HepG2 (cell line): ENCODE results near the gene ARL16. TPM values are rescaled to one million over a fixed set of nuclear protein-coding genes. Genes with fewer than 3 reads are reported as not detected.

Source experiments
- AHR ChIP-seq: IDR thresholded peaks from 2 replicates; pipeline ENCODE4 v1.6.1; 2018; ENCODE audit warnings: missing genetic modification reagents, missing compliant biosample characterization
- BHLHE40 ChIP-seq: IDR thresholded peaks from 2 replicates; pipeline ENCODE4 v1.6.1; 2011; ENCODE audit warnings: low read length, improper control_type of control experiment
- BRF2 ChIP-seq: sonication (generic); formaldehyde crosslinking; IDR thresholded peaks from 2 replicates; pipeline ENCODE4 v1.8.1; 2022; ENCODE audit warnings: mild to moderate bottlenecking, missing genetic modification reagents
- IKZF4 ChIP-seq: sonication (generic); formaldehyde crosslinking; IDR thresholded peaks from 2 replicates; pipeline ENCODE4 v1.5.1; 2020; ENCODE audit warnings: borderline replicate concordance, mild to moderate bottlenecking, low read depth, missing genetic modification reagents; ENCODE audit errors: not compliant biosample characterization
- KLF9 ChIP-seq: IDR thresholded peaks from 2 replicates; pipeline ENCODE4 v1.6.1; 2016; ENCODE audit warnings: low read depth
- NCOA1 ChIP-seq: sonication (generic); formaldehyde crosslinking; IDR thresholded peaks from 2 replicates; pipeline ENCODE4 v1.9.0; 2021; ENCODE audit warnings: missing genetic modification reagents
- POLR2AphosphoS5 ChIP-seq: IDR thresholded peaks from 2 replicates; pipeline ENCODE4 v1.6.1; 2012; ENCODE audit warnings: low read depth, low read length
- SALL1 ChIP-seq: sonication (generic); formaldehyde crosslinking; IDR thresholded peaks from 2 replicates; pipeline ENCODE4 v1.8.0; 2022; ENCODE audit warnings: mild to moderate bottlenecking, missing genetic modification reagents
- SMAD1 ChIP-seq: sonication (generic); formaldehyde crosslinking; IDR thresholded peaks from 2 replicates; pipeline ENCODE4 v1.4.0; 2020; ENCODE audit warnings: missing genetic modification reagents, low read depth, mild to moderate bottlenecking, borderline replicate concordance
- TFDP1 ChIP-seq: IDR thresholded peaks from 2 replicates; pipeline ENCODE4 v1.6.1; 2016; ENCODE audit warnings: missing compliant biosample characterization, missing genetic modification reagents, borderline replicate concordance
- ZBTB34 ChIP-seq: sonication (generic); formaldehyde crosslinking; IDR thresholded peaks from 2 replicates; pipeline ENCODE4 v1.8.0; 2022; ENCODE audit warnings: mild to moderate bottlenecking, missing genetic modification reagents
- ZNF337 ChIP-seq: sonication (generic); formaldehyde crosslinking; IDR thresholded peaks from 2 replicates; pipeline ENCODE4 v1.5.1; 2020; ENCODE audit warnings: missing genetic modification reagents, low read depth, mild to moderate bottlenecking, borderline replicate concordance
- ZNF33A ChIP-seq: sonication (generic); formaldehyde crosslinking; IDR thresholded peaks from 2 replicates; pipeline ENCODE4 v1.5.1; 2020; ENCODE audit warnings: missing genetic modification reagents, mild to moderate bottlenecking, moderate library complexity, borderline replicate concordance
- ZNF430 ChIP-seq: sonication (generic); formaldehyde crosslinking; IDR thresholded peaks from 2 replicates; pipeline ENCODE4 v1.9.0; 2021; ENCODE audit warnings: mild to moderate bottlenecking, missing genetic modification reagents
- ZNF557 ChIP-seq: sonication (generic); formaldehyde crosslinking; IDR thresholded peaks from 2 replicates; pipeline ENCODE4 v1.4.0; 2020; ENCODE audit warnings: missing genetic modification reagents
- ZNF7 ChIP-seq: IDR thresholded peaks from 2 replicates; pipeline ENCODE4 v1.6.1; 2016; ENCODE audit warnings: missing biosample characterization, missing genetic modification reagents
- ZZZ3 ChIP-seq: sonication (generic); formaldehyde crosslinking; IDR thresholded peaks from 2 replicates; pipeline ENCODE4 v1.4.0; 2020; ENCODE audit warnings: missing genetic modification reagents, mild to moderate bottlenecking, borderline replicate concordance
- polyA plus RNA-seq, 8 experiments: library from polyadenylated mRNA; depleted of rRNA in 3 of 8; stranded (reverse) in 7 of 8; unstranded in 1 of 8; fragments of >200 nt; fragmentation: Illumina TruSeq in 4 of 8; extraction: Trizol in 4 of 8; gene quantifications; 2 replicates each; pipeline versions ENCODE4 v1.2.1 to v1.2.3, GENCODE V29; 2011 to 2016; ENCODE audit warnings: low read depth in 4 of 8, missing spikeins in 1 of 8, mixed read lengths in 1 of 8; ENCODE audit not compliant: insufficient read depth in 1 of 8
- total RNA-seq, 5 experiments: library from RNA; depleted of rRNA; stranded (reverse); fragments of >200 nt; fragmentation: Illumina TruSeq; extraction: Trizol; gene quantifications; 2 replicates each; pipeline ENCODE4 v1.2.3, GENCODE V29; 2016; ENCODE audit warnings: low read depth in 1 of 5
- TF ChIP-seq, protein P1 (sequence below): sonication (generic); formaldehyde crosslinking; IDR thresholded peaks from 2 replicates; pipeline ENCODE4 v1.4.0; 2020; ENCODE audit warnings: missing genetic modification reagents, borderline replicate concordance
- TF ChIP-seq, protein P2 (sequence below): sonication (generic); formaldehyde crosslinking; IDR thresholded peaks from 2 replicates; pipeline ENCODE4 v1.4.0; 2020; ENCODE audit warnings: mild to moderate bottlenecking, missing genetic modification reagents

ARL16 gene
- total and polyA plus RNA-seq, 2 of the 13 experiments (the other 11 are each of a cell fraction or from before 2014, with no cell fraction given), result 20.8 to 30.8 TPM

- TF ChIP-seq, protein P1, sequence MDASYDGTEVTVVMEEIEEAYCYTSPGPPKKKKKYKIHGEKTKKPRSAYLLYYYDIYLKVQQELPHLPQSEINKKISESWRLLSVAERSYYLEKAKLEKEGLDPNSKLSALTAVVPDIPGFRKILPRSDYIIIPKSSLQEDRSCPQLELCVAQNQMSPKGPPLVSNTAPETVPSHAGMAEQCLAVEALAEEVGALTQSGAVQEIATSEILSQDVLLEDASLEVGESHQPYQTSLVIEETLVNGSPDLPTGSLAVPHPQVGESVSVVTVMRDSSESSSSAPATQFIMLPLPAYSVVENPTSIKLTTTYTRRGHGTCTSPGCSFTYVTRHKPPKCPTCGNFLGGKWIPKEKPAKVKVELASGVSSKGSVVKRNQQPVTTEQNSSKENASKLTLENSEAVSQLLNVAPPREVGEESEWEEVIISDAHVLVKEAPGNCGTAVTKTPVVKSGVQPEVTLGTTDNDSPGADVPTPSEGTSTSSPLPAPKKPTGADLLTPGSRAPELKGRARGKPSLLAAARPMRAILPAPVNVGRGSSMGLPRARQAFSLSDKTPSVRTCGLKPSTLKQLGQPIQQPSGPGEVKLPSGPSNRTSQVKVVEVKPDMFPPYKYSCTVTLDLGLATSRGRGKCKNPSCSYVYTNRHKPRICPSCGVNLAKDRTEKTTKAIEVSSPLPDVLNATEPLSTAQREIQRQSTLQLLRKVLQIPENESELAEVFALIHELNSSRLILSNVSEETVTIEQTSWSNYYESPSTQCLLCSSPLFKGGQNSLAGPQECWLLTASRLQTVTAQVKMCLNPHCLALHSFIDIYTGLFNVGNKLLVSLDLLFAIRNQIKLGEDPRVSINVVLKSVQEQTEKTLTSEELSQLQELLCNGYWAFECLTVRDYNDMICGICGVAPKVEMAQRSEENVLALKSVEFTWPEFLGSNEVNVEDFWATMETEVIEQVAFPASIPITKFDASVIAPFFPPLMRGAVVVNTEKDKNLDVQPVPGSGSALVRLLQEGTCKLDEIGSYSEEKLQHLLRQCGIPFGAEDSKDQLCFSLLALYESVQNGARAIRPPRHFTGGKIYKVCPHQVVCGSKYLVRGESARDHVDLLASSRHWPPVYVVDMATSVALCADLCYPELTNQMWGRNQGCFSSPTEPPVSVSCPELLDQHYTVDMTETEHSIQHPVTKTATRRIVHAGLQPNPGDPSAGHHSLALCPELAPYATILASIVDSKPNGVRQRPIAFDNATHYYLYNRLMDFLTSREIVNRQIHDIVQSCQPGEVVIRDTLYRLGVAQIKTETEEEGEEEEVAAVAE (CRISPR knock-in tag), result no peak
- TF ChIP-seq IKZF4 (CRISPR knock-in tag), result no peak
- TF ChIP-seq ZNF337 (CRISPR knock-in tag), result no peak
- TF ChIP-seq ZNF33A (CRISPR knock-in tag), result no peak
- TF ChIP-seq, protein P2, sequence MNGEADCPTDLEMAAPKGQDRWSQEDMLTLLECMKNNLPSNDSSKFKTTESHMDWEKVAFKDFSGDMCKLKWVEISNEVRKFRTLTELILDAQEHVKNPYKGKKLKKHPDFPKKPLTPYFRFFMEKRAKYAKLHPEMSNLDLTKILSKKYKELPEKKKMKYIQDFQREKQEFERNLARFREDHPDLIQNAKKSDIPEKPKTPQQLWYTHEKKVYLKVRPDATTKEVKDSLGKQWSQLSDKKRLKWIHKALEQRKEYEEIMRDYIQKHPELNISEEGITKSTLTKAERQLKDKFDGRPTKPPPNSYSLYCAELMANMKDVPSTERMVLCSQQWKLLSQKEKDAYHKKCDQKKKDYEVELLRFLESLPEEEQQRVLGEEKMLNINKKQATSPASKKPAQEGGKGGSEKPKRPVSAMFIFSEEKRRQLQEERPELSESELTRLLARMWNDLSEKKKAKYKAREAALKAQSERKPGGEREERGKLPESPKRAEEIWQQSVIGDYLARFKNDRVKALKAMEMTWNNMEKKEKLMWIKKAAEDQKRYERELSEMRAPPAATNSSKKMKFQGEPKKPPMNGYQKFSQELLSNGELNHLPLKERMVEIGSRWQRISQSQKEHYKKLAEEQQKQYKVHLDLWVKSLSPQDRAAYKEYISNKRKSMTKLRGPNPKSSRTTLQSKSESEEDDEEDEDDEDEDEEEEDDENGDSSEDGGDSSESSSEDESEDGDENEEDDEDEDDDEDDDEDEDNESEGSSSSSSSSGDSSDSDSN (CRISPR knock-in tag), result peak; percentile 25; the same call in 1 of the 2 replicates
- TF ChIP-seq ZNF557 (CRISPR knock-in tag), result no peak
- 0 out of 2 replicates have a peak, but pooled peaks have one; percentile 24 for TF ChIP-seq ZNF430
- TF ChIP-seq BRF2 (CRISPR knock-in tag), result no peak
- TF ChIP-seq SALL1, result no peak
- no peak for TF ChIP-seq KLF9 (CRISPR knock-in tag)
- TF ChIP-seq NCOA1 (CRISPR knock-in tag), result no peak
- TF ChIP-seq AHR, result no peak
- TF ChIP-seq ZBTB34 (CRISPR knock-in tag), result no peak
- TF ChIP-seq ZZZ3, result no peak
- TF ChIP-seq TFDP1 (CRISPR knock-in tag), result no peak
- no peak for TF ChIP-seq ZNF7 (CRISPR knock-in tag)
- peak; percentile 63 for TF ChIP-seq POLR2AphosphoS5
- TF ChIP-seq SMAD1 (CRISPR knock-in tag), result 0 out of 2 replicates have a peak, but pooled peaks have one; percentile 44
- no peak for TF ChIP-seq BHLHE40
Measured at GRCh38 chr17:81701288-81702071, 17.9 kb upstream of the ARL16 start (continued).
